Upper lobe of left lung (tissue), 6 donors: ENCODE measurements around the gene USP36. TPM values are rescaled to one million over a fixed set of nuclear protein-coding genes. Genes with fewer than 3 reads are reported as not detected.
A peak's percentile ranks its signal among the peaks of the same experiment; 100 is the strongest.
"Not testable (repeated sequence)": the region's sequence is repeated elsewhere in the genome, so short reads cannot be mapped to it uniquely, and the experiment has no call there.

ENCODE experiments used
- ATAC-seq, 2 donors: fragments of 200-7000 bp; cut with Tn5 transposase; one replicate each; pipeline ENCODE4 v1.9.1; 2022; ENCODE audit warnings: mild to moderate bottlenecking in 2 of 2, moderate library complexity in 2 of 2; ENCODE audit not compliant: low FRiP score in 2 of 2
- DNase-seq, 2 donors: peaks; one replicate each; pipeline ENCODE4 v3.0.0-alpha.2; 2019 to 2020
- H3K27ac ChIP-seq, 4 donors: fragments of 200-600 bp; sonication (generic); one replicate each; pipeline ENCODE4 v1.5.1; 2016 to 2019
- H3K27me3 ChIP-seq, 4 donors: fragments of 200-600 bp; sonication (generic); one replicate each; pipeline ENCODE4 v1.5.1; 2017 to 2019
- H3K36me3 ChIP-seq, 4 donors: fragments of 200-600 bp; sonication (generic); one replicate each; pipeline ENCODE4 v1.5.1; 2016 to 2019
- H3K4me1 ChIP-seq, 4 donors: fragments of 200-600 bp; sonication (generic); one replicate each; pipeline ENCODE4 v1.5.1; 2018 to 2019
- H3K4me3 ChIP-seq, 4 donors: fragments of 200-600 bp; sonication (generic); one replicate each; pipeline ENCODE4 v1.5.1; 2017 to 2019; ENCODE audit warnings: mild to moderate bottlenecking in 2 of 4, moderate library complexity in 1 of 4
- H3K9me3 ChIP-seq, 4 donors: fragments of 200-600 bp; sonication (generic); one replicate each; pipeline ENCODE4 v1.5.1; 2018 to 2019
- EP300 ChIP-seq, 4 donors: sonication (generic); formaldehyde crosslinking; IDR thresholded peaks; one replicate each; pipeline ENCODE4 v1.5.1; 2017; ENCODE audit warnings: antibody characterized with exemption in 4 of 4, control low read depth in 2 of 4
- POLR2A ChIP-seq, 4 donors: fragments of 450-650 bp; IDR thresholded peaks; one replicate each; pipeline ENCODE4 v1.5.1; 2016 to 2017; ENCODE audit warnings: antibody characterized with exemption in 4 of 4, mild to moderate bottlenecking in 2 of 4
- POLR2AphosphoS5 ChIP-seq, 2 donors: sonication (generic); formaldehyde crosslinking; IDR thresholded peaks; one replicate each; pipeline ENCODE4 v1.5.1; 2017; ENCODE audit warnings: antibody characterized with exemption in 2 of 2
- WGBS, 2 donors: methylation state at CpG; one replicate each; pipeline ENCODE4 v1.1.5; 2017 to 2018; 5-methylcytosine and 5-hydroxymethylcytosine counted together
- total RNA-seq, 6 donors: library from RNA; depleted of rRNA in 4 of 6; stranded (reverse); fragments of >200 nt in 4 of 6; gene quantifications; one replicate each; pipeline versions ENCODE4 v1.1.0 to v1.2.1, GENCODE V29; 2016 to 2021
- TF ChIP-seq, protein P1 (sequence below), 6 experiments: fragments of 450-650 bp in 4 of 6; fragments of 200-600 bp in 2 of 6; sonication (generic) in 2 of 6; IDR thresholded peaks; one replicate each; pipeline ENCODE4 v1.5.1; 2016 to 2019; ENCODE audit warnings: antibody characterized with exemption in 6 of 6
- donor health status: DM: no; HTN: no; CAD: no; lungs with moderate emphysema.
- donor health status: DM: no; HTN: yes; CAD: no; lungs with severe emphysema.

Gene USP36
- total RNA-seq, 6 donors from 2014 or later: 31.1 to 76.5 (median 55.4) TPM

DNA sequence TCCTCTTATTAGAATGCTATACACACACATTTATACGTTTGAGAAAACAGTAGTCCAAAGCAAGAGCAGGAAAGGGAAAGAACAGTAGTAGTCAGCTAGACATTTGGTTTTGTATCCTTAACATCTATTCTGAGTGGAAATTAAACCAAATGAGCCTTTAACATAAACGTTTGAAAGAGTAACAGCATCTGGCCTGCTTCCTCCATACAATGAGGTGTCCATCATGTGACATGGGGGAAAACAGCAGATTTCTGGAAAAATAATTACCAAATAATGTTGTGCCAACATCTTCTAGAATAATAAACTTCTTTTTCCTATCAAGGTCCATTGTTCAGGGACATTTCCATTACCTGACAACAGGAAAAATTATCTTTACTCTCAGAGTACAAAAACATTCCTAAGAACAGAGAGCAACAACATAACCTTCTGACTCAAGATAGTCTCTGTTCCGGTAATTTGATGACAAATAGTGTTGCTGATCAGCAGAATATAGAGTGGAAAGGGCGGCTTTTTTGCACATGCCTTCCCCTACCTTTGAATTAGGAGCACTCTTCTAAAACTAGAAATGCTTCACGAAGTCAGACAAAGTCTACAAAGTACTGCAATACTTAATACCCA lies 78.7 kb downstream of the USP36 start:
- DNase-seq (no peak), ATAC-seq (no peak)
- peak overlapping the region in 1 of 4 donors; percentile 35 for H3K27ac ChIP-seq
- no peaks in the 10 kb centered on the region for H3K9me3 ChIP-seq
- H3K4me1 ChIP-seq: peaks cover 33 to 72% (median 34%) of the 10 kb centered on the region in 4 donors
- H3K27me3 ChIP-seq: no peaks in the 10 kb centered on the region
- 57 to 60% methylated on average over 5 of the region's 5 CpGs for WGBS, 2 donors
- no peak for TF ChIP-seq POLR2A (IDR thresholded peaks at IDR 0.05)
- TF ChIP-seq, protein P1, sequence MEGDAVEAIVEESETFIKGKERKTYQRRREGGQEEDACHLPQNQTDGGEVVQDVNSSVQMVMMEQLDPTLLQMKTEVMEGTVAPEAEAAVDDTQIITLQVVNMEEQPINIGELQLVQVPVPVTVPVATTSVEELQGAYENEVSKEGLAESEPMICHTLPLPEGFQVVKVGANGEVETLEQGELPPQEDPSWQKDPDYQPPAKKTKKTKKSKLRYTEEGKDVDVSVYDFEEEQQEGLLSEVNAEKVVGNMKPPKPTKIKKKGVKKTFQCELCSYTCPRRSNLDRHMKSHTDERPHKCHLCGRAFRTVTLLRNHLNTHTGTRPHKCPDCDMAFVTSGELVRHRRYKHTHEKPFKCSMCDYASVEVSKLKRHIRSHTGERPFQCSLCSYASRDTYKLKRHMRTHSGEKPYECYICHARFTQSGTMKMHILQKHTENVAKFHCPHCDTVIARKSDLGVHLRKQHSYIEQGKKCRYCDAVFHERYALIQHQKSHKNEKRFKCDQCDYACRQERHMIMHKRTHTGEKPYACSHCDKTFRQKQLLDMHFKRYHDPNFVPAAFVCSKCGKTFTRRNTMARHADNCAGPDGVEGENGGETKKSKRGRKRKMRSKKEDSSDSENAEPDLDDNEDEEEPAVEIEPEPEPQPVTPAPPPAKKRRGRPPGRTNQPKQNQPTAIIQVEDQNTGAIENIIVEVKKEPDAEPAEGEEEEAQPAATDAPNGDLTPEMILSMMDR (IDR thresholded peaks at IDR 0.05): no peak
- no peak for TF ChIP-seq EP300 (IDR thresholded peaks at IDR 0.05)
- TF ChIP-seq POLR2AphosphoS5 (IDR thresholded peaks at IDR 0.05): no peak
- no peaks in the 10 kb centered on the region for H3K36me3 ChIP-seq
- no peak overlapping the region for H3K4me3 ChIP-seq

DNA sequence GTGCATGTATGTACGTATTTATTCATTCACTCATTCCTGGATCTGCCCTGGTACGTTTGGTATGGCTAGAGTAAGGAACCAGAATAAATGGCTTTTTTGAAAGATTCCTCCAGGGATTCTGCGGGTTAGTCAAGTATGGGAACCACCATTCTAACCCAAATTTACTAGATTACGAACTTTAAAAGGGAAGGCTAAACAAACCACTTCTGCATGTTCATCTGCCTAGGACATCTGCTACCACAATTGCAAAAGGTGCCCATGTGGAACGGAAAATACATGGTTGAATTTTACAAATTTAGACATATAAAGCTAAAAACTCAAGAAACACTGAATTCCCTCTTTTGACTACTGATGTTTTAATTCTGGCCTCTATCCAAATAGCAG lies 80.7 kb downstream of the USP36 start:
- H3K4me1 ChIP-seq: peaks cover 25 to 64% (median 33%) of the 10 kb centered on the region in 4 donors
- TF ChIP-seq EP300 (IDR thresholded peaks at IDR 0.05): no peak
- no peak for TF ChIP-seq POLR2A (IDR thresholded peaks at IDR 0.05)
- TF ChIP-seq, protein P1 (IDR thresholded peaks at IDR 0.05): no peak
- TF ChIP-seq POLR2AphosphoS5 (IDR thresholded peaks at IDR 0.05): no peak
- WGBS, 2 donors: 82 to 84% methylated on average over 5 of the region's 5 CpGs
- no peak for ATAC-seq
- H3K27me3 ChIP-seq: no peaks in the 10 kb centered on the region
- no peaks in the 10 kb centered on the region for H3K9me3 ChIP-seq
- peak overlapping the region; percentile 54 to 78 (median 62) for H3K27ac ChIP-seq
- H3K4me3 ChIP-seq: no peak overlapping the region
- no peaks in the 10 kb centered on the region for H3K36me3 ChIP-seq
- no peak for DNase-seq

DNA sequence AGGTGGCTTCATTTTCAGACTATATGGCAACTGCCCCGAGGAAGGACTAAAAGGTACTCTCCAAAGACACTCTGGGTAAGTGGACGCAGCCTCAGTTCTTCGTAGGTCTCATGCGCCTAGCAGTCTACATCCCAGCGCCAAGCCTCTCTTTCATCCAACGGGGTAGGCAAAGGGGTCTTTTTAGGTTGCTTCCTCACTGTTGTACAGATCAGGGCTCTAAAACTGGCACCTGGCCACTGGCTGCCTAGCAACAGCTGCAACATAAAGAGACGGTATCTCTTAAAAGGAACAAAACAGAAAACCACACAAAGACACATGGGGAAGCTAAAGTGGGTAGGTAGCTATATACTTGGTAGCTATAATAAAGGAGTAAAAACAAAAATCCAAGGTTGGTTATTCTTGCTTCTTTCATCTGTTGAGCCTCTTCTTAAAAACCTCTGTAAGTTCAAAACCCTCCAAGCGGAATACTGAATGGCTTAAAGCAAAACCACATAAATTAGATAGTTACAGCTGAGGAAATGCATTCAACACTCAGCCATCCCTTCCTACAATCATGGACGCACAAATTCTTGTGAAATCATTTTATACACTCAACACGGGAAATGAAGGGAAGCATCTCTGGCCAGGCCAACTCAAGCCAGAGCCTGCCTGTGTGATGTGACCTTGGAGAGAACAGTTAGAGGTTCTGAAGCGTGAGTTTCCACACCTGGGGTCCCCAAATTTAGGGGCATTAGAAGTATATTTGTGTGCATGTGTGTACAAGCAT lies 81.2 kb downstream of the USP36 start:
- peak overlapping the region; percentile 54 to 78 (median 62) for H3K27ac ChIP-seq
- H3K9me3 ChIP-seq: no peaks in the 10 kb centered on the region
- ATAC-seq (peak; percentile 77 to 79), DNase-seq (peak in 1 of 2 donors; percentile 62)
- 64% methylated on average over 11 of the region's 11 CpGs for WGBS, 2 donors
- peaks cover 20 to 58% (median 33%) of the 10 kb centered on the region in 4 donors for H3K4me1 ChIP-seq
- no peaks in the 10 kb centered on the region for H3K27me3 ChIP-seq
- no peaks in the 10 kb centered on the region for H3K36me3 ChIP-seq
- TF ChIP-seq EP300 (IDR thresholded peaks at IDR 0.05): no peak
- no peak for TF ChIP-seq POLR2AphosphoS5 (IDR thresholded peaks at IDR 0.05)
- H3K4me3 ChIP-seq: no peak overlapping the region

DNA sequence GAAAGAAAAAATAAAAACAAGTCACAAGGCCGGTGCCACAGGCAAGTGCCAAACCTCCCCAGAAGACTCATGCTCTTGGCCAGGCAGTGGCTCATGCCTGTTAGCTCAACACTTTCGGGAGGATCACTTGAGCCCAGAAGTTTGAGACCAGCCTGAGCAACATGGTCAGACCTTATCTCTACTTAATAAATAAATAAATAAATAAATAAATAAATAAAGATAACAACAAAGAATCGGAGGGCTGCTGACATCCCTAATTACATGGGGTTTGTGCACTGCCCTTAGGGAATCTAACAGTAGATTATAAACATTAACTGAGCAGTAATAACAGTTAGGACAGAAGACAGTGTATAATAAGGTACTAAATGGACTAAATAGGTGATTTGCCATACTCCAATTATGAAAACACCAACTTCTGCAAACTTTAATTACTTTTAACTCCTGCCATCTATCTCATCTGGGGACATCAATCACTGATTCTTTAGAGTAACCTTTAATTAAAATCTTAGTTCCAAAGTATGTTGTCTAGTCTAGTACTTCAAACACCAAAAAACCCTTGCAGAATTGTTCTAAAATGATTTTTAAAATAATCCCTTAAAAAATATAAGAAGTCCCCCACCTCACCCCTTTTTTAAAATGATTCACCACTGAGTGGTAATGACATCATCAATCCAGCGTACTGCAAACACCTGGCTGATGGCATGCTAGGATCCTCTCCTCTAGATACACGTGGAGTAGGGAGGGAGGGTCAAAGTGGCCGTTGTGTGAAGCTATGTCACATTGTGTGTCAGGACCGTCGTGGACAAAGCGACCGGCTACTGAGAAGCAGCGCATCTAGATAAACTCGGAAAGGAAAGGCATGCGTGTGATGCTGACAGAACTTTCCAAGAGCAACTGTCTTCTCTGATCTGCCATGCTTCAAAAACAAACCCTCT lies 87.0 kb downstream of the USP36 start:
- DNase-seq (no peak), ATAC-seq (no peak)
- no peaks in the 10 kb centered on the region for H3K36me3 ChIP-seq
- WGBS, 2 donors: 80 to 85% methylated on average over 13 of the region's 13 CpGs
- H3K9me3 ChIP-seq: no peaks in the 10 kb centered on the region
- TF ChIP-seq POLR2A (IDR thresholded peaks at IDR 0.05) (no peak), POLR2AphosphoS5 (IDR thresholded peaks at IDR 0.05) (no peak)
- no peaks in the 10 kb centered on the region for H3K27me3 ChIP-seq
- H3K4me3 ChIP-seq: no peak overlapping the region
- H3K27ac ChIP-seq: no peak overlapping the region
- H3K4me1 ChIP-seq: peaks cover 25 to 61% (median 26%) of the 10 kb centered on the region in 4 donors

DNA sequence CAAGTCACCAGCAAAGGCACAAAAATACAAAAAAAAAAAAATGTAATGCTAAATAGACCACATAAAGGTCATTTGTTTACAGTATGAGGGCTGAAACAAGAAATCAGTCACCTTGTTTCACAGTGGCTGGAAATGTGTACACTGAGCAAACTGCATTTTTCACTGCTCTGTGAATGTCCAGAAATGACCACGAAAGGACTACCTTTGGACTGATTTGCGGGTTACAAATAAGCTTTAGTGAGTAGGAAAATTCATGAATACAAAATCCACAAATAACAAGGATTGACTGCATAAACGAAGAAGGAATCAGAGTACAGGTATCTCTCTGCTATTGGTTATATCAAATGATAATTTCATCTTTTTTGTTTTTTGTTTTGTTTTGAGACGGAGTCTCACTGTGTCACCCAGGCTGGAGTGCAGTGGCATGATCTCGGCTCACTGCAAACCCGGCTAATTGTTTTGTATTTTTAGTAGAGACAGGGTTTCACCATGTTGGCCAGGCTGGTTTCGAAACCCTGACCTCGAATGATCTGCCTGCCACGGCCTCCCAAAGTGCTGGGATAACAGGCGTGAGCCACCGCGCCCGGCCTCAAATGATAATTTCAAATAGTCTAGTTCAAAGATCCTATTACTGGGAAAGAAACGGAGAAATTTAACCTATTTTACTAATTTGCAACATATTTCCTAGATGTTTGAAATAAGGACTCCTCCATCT lies 89.0 kb downstream of the USP36 start:
- no peaks in the 10 kb centered on the region for H3K27me3 ChIP-seq
- no peaks in the 10 kb centered on the region for H3K36me3 ChIP-seq
- H3K27ac ChIP-seq: peak overlapping the region in 2 of 4 donors; percentile 20 to 56
- DNase-seq (no peak), ATAC-seq (no peak)
- H3K4me3 ChIP-seq: no peak overlapping the region
- no peaks in the 10 kb centered on the region for H3K9me3 ChIP-seq
- TF ChIP-seq POLR2A (IDR thresholded peaks at IDR 0.05) (no peak), EP300 (IDR thresholded peaks at IDR 0.05) (no peak), POLR2AphosphoS5 (IDR thresholded peaks at IDR 0.05) (no peak)
- TF ChIP-seq, protein P1 (IDR thresholded peaks at IDR 0.05): no peak
- peaks cover 26 to 70% (median 38%) of the 10 kb centered on the region in 4 donors for H3K4me1 ChIP-seq
- 77 to 91% methylated on average over 14 of the region's 14 CpGs for WGBS, 2 donors

DNA sequence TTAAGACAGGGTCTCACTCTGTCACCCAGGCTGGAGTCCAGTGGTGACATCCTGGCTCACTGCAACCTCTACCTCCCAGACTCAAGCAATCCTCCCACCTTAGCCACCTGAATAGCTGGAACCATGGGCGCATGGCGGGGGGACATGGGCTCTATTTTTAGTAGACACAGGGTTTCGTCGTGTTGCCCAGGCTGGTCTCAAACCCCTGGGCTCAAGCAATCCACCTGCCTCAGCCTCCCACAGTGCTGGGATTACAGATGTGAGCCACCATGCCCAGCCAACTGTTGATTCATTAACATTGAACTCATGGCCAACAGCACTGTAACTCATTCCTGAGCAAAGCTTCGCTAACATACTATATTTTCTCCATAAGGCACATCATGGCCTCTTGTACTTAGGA lies 89.6 kb downstream of the USP36 start:
- DNase-seq, H3K9me3 ChIP-seq, H3K27me3 ChIP-seq, H3K36me3 ChIP-seq, ATAC-seq, H3K4me3 ChIP-seq: not testable (repeated sequence)
- Histone ChIP-seq H3K4me1 (peaks cover 32 to 70% (median 44%) of the 10 kb centered on the region in 4 donors), H3K27ac (peak overlapping the region in 2 of 4 donors; percentile 20 to 56)
- 95 to 100% methylated on average over 5 of the region's 5 CpGs for WGBS, 2 donors
